Measurements from ENCODE around the gene RFXANK. TPM values are rescaled to one million over a fixed set of nuclear protein-coding genes. Genes with fewer than 3 reads are reported as not detected.
"Not testable (repeated sequence)": the region's sequence is repeated elsewhere in the genome, so short reads cannot be mapped to it uniquely, and the experiment has no call there.

RFXANK gene
- total RNA-seq, 1 experiment from 2014 or later = 111 TPM

- no peak for DNase-seq (ENCODE audit: low spot score)
Observed at GRCh38 chr19:19205416-19206410, 13.7 kb downstream of the RFXANK start.

GRCh38 chr19:19206938-19207337, 14.9 kb downstream of the RFXANK start:
- no peak for DNase-seq (ENCODE audit: low spot score)

- no peak for DNase-seq (ENCODE audit: low spot score)
Observed at GRCh38 chr19:19207637-19208572, 15.8 kb downstream of the RFXANK start.

- DNase-seq (ENCODE audit: low spot score) = no peak
Observed at GRCh38 chr19:19209372-19209771, 17.3 kb downstream of the RFXANK start.

- DNase-seq (ENCODE audit: low spot score) = no peak
Observed at GRCh38 chr19:19211499-19212420, 19.7 kb downstream of the RFXANK start, which contains the start of gene NCAN. NCAN (plus strand) TSS chr19:19211958; CDS start chr19:19216954, 4,996 bp downstream.

GRCh38 chr19:19212916-19213315, 20.9 kb downstream of the RFXANK start:
- DNase-seq (ENCODE audit: low spot score) = no peak

- DNase-seq (ENCODE audit: low spot score) = no peak
Observed at GRCh38 chr19:19213426-19214158, 21.5 kb downstream of the RFXANK start.

GRCh38 chr19:19214159-19214490, 22.1 kb downstream of the RFXANK start:
- DNase-seq (ENCODE audit: low spot score) = no peak

- DNase-seq (ENCODE audit: low spot score) = no peak
Observed at GRCh38 chr19:19214892-19215291, 22.8 kb downstream of the RFXANK start.

- no peak for DNase-seq (ENCODE audit: low spot score)
Observed at GRCh38 chr19:19215792-19216191, 23.7 kb downstream of the RFXANK start.

GRCh38 chr19:19217099-19217498, 25.0 kb downstream of the RFXANK start:
- DNase-seq (ENCODE audit: low spot score) = no peak

GRCh38 chr19:19218911-19219310, 26.9 kb downstream of the RFXANK start:
- no peak for DNase-seq (ENCODE audit: low spot score)

- not testable (repeated sequence) for DNase-seq (ENCODE audit: low spot score)
Observed at GRCh38 chr19:19221000-19221399, 28.9 kb downstream of the RFXANK start.

- DNase-seq (ENCODE audit: low spot score) = no peak
Observed at GRCh38 chr19:19223060-19223459, 31.0 kb downstream of the RFXANK start.

GRCh38 chr19:19223636-19224035, 31.6 kb downstream of the RFXANK start:
- DNase-seq (ENCODE audit: low spot score) = no peak

GRCh38 chr19:19224150-19224851, 32.2 kb downstream of the RFXANK start:
- DNase-seq (ENCODE audit: low spot score) = no peak

- DNase-seq (ENCODE audit: low spot score) = no peak
Observed at GRCh38 chr19:19224852-19225494, 32.9 kb downstream of the RFXANK start.

GRCh38 chr19:19226204-19226603, 34.1 kb downstream of the RFXANK start:
- no peak for DNase-seq (ENCODE audit: low spot score)

GRCh38 chr19:19226663-19227062, 34.6 kb downstream of the RFXANK start:
- DNase-seq (ENCODE audit: low spot score) = no peak

Measured in H4 (cell line).